Endothelial cell of umbilical vein (primary cell): ENCODE measurements around the gene GALNT2. TPM values are rescaled to one million over a fixed set of nuclear protein-coding genes. Genes with fewer than 3 reads are reported as not detected.

ENCODE experiments used
- BruUV-seq: library from RNA; stranded (reverse); fragments of 400-500 nt; replicated peaks from 2 replicates; lab custom pipeline; 2021; lab: Mats Ljungman, UMichigan
- CTCF ChIA-PET: fragments of 300-600, 350-600 bp; sonication (Branson Sonifier 250); formaldehyde crosslinking; loops from one replicate; lab custom pipeline; 2021; ENCODE audit warnings: antibody characterized with exemption, inconsistent platforms; lab: Charles Lee
- POLR2A ChIA-PET: fragments of 300-600, 350-600 bp; sonication (Branson Sonifier 250); formaldehyde crosslinking; loops from one replicate; lab custom pipeline; 2021; ENCODE audit warnings: antibody characterized with exemption, inconsistent platforms; lab: Charles Lee
- DNase-seq: peaks from one replicate; pipeline ENCODE4 v3.0.0-alpha.2; 2011; ENCODE audit warnings: low read depth, low spot score
- FAIRE-seq: peaks from 2 replicates; lab custom pipeline; 2011; peaks lifted over from hg19 to GRCh38; lab: Jason Lieb, UNC
- H2AFZ ChIP-seq: 2 replicates; pipeline ENCODE4 v1.6.0; 2012; ENCODE audit warnings: low read depth, low read length, control low read depth, inconsistent platforms
- H3K27ac ChIP-seq: 2 replicates; pipeline ENCODE4 v1.5.1; 2011; ENCODE audit warnings: low read depth, mild to moderate bottlenecking, control low read depth, low read length, moderate library complexity; ENCODE audit not compliant: insufficient read depth
- H3K27me3 ChIP-seq, 2 experiments: 2 replicates each; pipeline versions ENCODE4 v1.6.0 to v1.6.1; 2011; ENCODE audit warnings: low read length in 2 of 2, mixed read lengths in 1 of 2; ENCODE audit not compliant: control insufficient read depth in 2 of 2, insufficient read depth in 2 of 2
- H3K36me3 ChIP-seq, 2 experiments: 2 replicates in 1 of 2; 3 replicates in 1 of 2; pipeline ENCODE4 v1.5.1; 2011; ENCODE audit warnings: low read length in 2 of 2, mild to moderate bottlenecking in 1 of 2, moderate library complexity in 1 of 2; ENCODE audit not compliant: control insufficient read depth in 2 of 2, insufficient read depth in 2 of 2; ENCODE audit errors: extremely low read depth in 1 of 2
- H3K4me1 ChIP-seq: 3 replicates; pipeline ENCODE4 v1.5.1; 2011; ENCODE audit warnings: mild to moderate bottlenecking, low read length; ENCODE audit not compliant: control insufficient read depth, insufficient read depth; ENCODE audit errors: extremely low read depth
- H3K4me2 ChIP-seq: 2 replicates; pipeline ENCODE4 v1.6.1; 2011; ENCODE audit warnings: low read length, control low read depth, mixed read lengths; ENCODE audit not compliant: insufficient read depth
- H3K4me3 ChIP-seq, 3 experiments: fragments of 200-600 bp in 1 of 3; sonication (generic), shearing (Covaris generic) in 1 of 3; replicated peaks in 1 of 3; 2 replicates each; pipeline ENCODE4 v1.5.1; 2011 to 2016; ENCODE audit warnings: control low read depth in 3 of 3, low read length in 3 of 3, mild to moderate bottlenecking in 2 of 3, inconsistent platforms in 1 of 3, low read depth in 1 of 3, moderate library complexity in 1 of 3; ENCODE audit not compliant: insufficient read depth in 1 of 3
- H3K79me2 ChIP-seq: 2 replicates; pipeline ENCODE4 v1.6.0; 2012; ENCODE audit warnings: low read length, inconsistent platforms; ENCODE audit not compliant: control insufficient read depth, insufficient read depth
- H3K9ac ChIP-seq: replicated peaks from 2 replicates; pipeline ENCODE3; 2011; ENCODE audit warnings: low read length, control low read depth; ENCODE audit not compliant: insufficient read depth; ENCODE audit errors: extremely low read depth
- H3K9me1 ChIP-seq: replicated peaks from 3 replicates; pipeline ENCODE4 v1.6.0; 2011; ENCODE audit warnings: mild to moderate bottlenecking, low read length; ENCODE audit not compliant: control insufficient read depth, insufficient read depth; ENCODE audit errors: extremely low read depth
- H3K9me3 ChIP-seq: replicated peaks from 2 replicates; pipeline ENCODE4 v1.5.1; 2012; ENCODE audit warnings: low read length, inconsistent platforms; ENCODE audit not compliant: control insufficient read depth, insufficient read depth
- H4K20me1 ChIP-seq: replicated peaks from 2 replicates; pipeline ENCODE3; 2011; ENCODE audit warnings: mild to moderate bottlenecking, low read length; ENCODE audit not compliant: control insufficient read depth, insufficient read depth; ENCODE audit errors: extremely low read depth
- CTCF ChIP-seq, 2 donors: IDR thresholded peaks; 1 replicate in 1 of 2; 2 replicates in 1 of 2; pipeline ENCODE4 v1.5.1; 2011; ENCODE audit warnings: low read length in 2 of 2, mild to moderate bottlenecking in 2 of 2, moderate library complexity in 2 of 2, control low read depth in 1 of 2, inconsistent platforms in 1 of 2, low read depth in 1 of 2; ENCODE audit not compliant: insufficient read depth in 1 of 2; ENCODE audit errors: extremely low read depth in 1 of 2
- EZH2 ChIP-seq: IDR thresholded peaks from 2 replicates; pipeline ENCODE4 v1.6.1; 2012; ENCODE audit warnings: borderline replicate concordance, low read depth, mild to moderate bottlenecking, moderate library complexity, low read length, inconsistent platforms; ENCODE audit not compliant: severe bottlenecking
- FOS ChIP-seq: IDR thresholded peaks from 2 replicates; pipeline ENCODE4 v1.6.1; 2011; ENCODE audit warnings: mild to moderate bottlenecking, low read length, moderate library complexity, borderline replicate concordance; ENCODE audit not compliant: insufficient read depth
- GATA2 ChIP-seq: IDR thresholded peaks from 2 replicates; pipeline ENCODE4 v1.7.0; 2011; ENCODE audit warnings: low read depth, mild to moderate bottlenecking, moderate library complexity, mixed read lengths, low read length; ENCODE audit not compliant: insufficient read length, insufficient read depth
- JUN ChIP-seq: IDR thresholded peaks from 2 replicates; pipeline ENCODE4 v1.6.1; 2011; ENCODE audit warnings: borderline replicate concordance, low read depth; ENCODE audit not compliant: insufficient read length, insufficient read depth
- MAX ChIP-seq: IDR thresholded peaks from 2 replicates; pipeline ENCODE4 v1.6.1; 2011; ENCODE audit not compliant: insufficient read depth, insufficient read length
- MYC ChIP-seq: IDR thresholded peaks from one replicate; pipeline ENCODE4 v1.6.1; 2011; ENCODE audit warnings: mild to moderate bottlenecking, low read depth, low read length
- POLR2A ChIP-seq: IDR thresholded peaks from 2 replicates; pipeline ENCODE4 v1.6.1; 2012; ENCODE audit warnings: low read depth, mild to moderate bottlenecking, control low read depth, low read length
- POLR2AphosphoS5 ChIP-seq: IDR thresholded peaks from 2 replicates; pipeline ENCODE4 v1.6.1; 2012; ENCODE audit warnings: low read depth, mild to moderate bottlenecking, control low read depth, low read length, moderate library complexity; ENCODE audit not compliant: insufficient read depth
- dilution Hi-C: fragments of 300-500 bp; cut with MboI; formaldehyde crosslinking; loops from one replicate; pipeline ENCODE4 v1.15.0; 2019; ENCODE audit warnings: low sequenced_read_pairs; ENCODE audit not compliant: extremely low pct_ligation_motif_present
- intact Hi-C: fragments of 100-400 bp; cut with micrococcal nuclease; formaldehyde crosslinking; loops from one replicate; pipeline ENCODE4 v1.10.0; 2022
- polyA plus RNA-seq, 4 experiments: library from polyadenylated mRNA; depleted of rRNA in 3 of 4; stranded (reverse) in 3 of 4; unstranded in 1 of 4; fragments of >200 nt; gene quantifications; 2 replicates each; pipeline versions ENCODE4 v1.2.1 to v1.2.3, GENCODE V29; 2011 to 2012; ENCODE audit warnings: missing spikeins in 1 of 4
- total RNA-seq: library from RNA; stranded (reverse); gene quantifications from 2 replicates; pipeline ENCODE4 v1.2.3, GENCODE V29; 2021

The GALNT2 gene
- total and polyA plus RNA-seq, 2 donors (not counting 3 experiments of a cell fraction or from before 2014, with no cell fraction given): 56.3 to 77.5 TPM

GRCh38 chr1:230277201-230278025 is 210.4 kb downstream of the GALNT2 start:
- H3K27me3 ChIP-seq: no peaks in the 10 kb centered on the region
- intact Hi-C loops (no loop called here), dilution Hi-C loops (no loop called here)
- FAIRE-seq (no peak), DNase-seq (no peak)
- no TSS peak for BruUV-seq
- H3K4me1 ChIP-seq: peaks cover 15% of the 10 kb centered on the region
- H2AFZ ChIP-seq: no peak overlapping the region
- H3K9me1 ChIP-seq: no peaks in the 10 kb centered on the region
- TF ChIP-seq MYC (no peak), FOS (no peak), EZH2 (no peak), POLR2A (no peak), CTCF (IDR thresholded peaks at IDR 0.05; ENCODE audit: extremely low read depth in 1 of 2, insufficient read depth in 1 of 2, low read depth in 1 of 2, low read length in 2 of 2) (no peak), POLR2AphosphoS5 (no peak), GATA2 (no peak), JUN (no peak), MAX (no peak)
- H3K36me3 ChIP-seq: peaks cover 0 to 5% of the 10 kb centered on the region in 2 experiments
- no peak overlapping the region for H3K4me2 ChIP-seq
- H3K79me2 ChIP-seq: no peaks in the 10 kb centered on the region
- no peaks in the 10 kb centered on the region for H4K20me1 ChIP-seq
- H3K9ac ChIP-seq: no peak overlapping the region
- POLR2A ChIA-PET: no interaction called here
- CTCF ChIA-PET: interaction anchor here (0.9 kb wide), 1 partner anchor 9 kb away, joined by 3 read pairs; no protein-coding TSS in a partner anchor
- H3K4me3 ChIP-seq: no peak overlapping the region
- no peak overlapping the region for H3K27ac ChIP-seq
- H3K9me3 ChIP-seq: no peaks in the 10 kb centered on the region
